B cell (primary cell): ENCODE results near the gene KCNH6.

Experiments used
- EZH2 ChIP-seq: IDR thresholded peaks from 2 replicates; pipeline ENCODE4 v1.6.1; 2012; ENCODE audit warnings: borderline replicate concordance, low read depth, mild to moderate bottlenecking, moderate library complexity, low read length; ENCODE audit not compliant: insufficient read depth, poor library complexity, severe bottlenecking
- TF ChIP-seq, protein P1 (sequence below): fragments of 200-600 bp; IDR thresholded peaks from one replicate; pipeline ENCODE4 v1.8.0; 2022; ENCODE audit warnings: antibody characterized with exemption, mild to moderate bottlenecking

DNA sequence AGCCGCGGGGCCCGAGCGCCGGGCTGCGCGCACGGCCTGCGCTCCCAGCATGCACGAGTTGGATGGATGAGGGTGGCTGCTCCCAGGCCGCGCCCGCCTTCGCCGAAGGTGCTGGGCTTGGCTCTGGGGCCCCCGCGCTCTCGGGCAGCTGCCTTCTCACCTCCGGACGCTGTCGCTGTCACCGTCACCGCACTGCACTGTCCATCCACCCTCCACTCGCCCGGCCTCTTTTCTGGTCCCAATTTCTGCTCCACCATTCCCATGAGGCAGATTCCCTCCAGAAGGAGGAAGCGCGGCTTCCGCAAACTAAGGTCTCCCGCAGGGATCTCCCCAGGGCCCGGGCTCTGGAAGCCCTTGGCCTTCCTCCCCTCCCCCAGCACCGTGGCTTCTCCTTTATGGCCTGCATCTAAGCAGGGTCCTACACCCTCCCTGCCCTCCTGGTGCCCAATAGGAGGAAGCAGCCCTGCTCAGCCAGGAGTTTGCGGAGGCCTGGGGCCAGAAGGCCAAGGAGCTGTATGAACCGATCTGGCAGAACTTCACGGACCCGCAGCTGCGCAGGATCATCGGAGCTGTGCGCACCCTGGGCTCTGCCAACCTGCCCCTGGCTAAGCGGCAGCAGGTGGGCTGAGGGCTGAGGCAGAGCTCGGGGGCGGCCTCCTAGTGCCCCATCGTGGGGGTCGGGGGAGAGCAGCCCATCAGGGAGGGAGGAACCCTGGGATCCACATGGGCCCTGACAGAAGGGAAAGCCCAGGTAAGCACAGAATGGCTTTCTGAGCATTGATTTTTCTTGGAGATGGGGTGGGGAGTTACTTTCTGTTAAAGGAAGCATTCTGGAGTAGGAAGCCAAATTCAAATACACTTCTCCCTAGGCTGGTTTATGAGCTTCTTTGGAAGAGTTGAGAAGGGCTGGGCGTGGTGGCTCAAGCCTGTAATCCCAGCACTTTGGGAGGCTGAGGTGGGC lies 45.4 kb upstream of the KCNH6 start:
- no peak for TF ChIP-seq EZH2
- TF ChIP-seq, protein P1, sequence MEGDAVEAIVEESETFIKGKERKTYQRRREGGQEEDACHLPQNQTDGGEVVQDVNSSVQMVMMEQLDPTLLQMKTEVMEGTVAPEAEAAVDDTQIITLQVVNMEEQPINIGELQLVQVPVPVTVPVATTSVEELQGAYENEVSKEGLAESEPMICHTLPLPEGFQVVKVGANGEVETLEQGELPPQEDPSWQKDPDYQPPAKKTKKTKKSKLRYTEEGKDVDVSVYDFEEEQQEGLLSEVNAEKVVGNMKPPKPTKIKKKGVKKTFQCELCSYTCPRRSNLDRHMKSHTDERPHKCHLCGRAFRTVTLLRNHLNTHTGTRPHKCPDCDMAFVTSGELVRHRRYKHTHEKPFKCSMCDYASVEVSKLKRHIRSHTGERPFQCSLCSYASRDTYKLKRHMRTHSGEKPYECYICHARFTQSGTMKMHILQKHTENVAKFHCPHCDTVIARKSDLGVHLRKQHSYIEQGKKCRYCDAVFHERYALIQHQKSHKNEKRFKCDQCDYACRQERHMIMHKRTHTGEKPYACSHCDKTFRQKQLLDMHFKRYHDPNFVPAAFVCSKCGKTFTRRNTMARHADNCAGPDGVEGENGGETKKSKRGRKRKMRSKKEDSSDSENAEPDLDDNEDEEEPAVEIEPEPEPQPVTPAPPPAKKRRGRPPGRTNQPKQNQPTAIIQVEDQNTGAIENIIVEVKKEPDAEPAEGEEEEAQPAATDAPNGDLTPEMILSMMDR: no peak
